ENCODE data around the gene OR13C5. TPM values are rescaled to one million over a fixed set of nuclear protein-coding genes. Genes with fewer than 3 reads are reported as not detected.

The OR13C5 gene
- total RNA-seq, 2 donors from 2014 or later = not detected

- no peaks in the 10 kb centered on the region for H3K4me1 Mint-ChIP-seq (ENCODE audit: low read depth in 2 of 2)
- H3K36me3 Mint-ChIP-seq = no peaks in the 10 kb centered on the region
- peaks cover 2% of the 10 kb centered on the region for H3K9me3 Mint-ChIP-seq
- DNase-seq (ENCODE audit: low spot score) (no peak), ATAC-seq (no peak)
- H3K27me3 Mint-ChIP-seq = no peaks in the 10 kb centered on the region
- no peak overlapping the region for H3K27ac Mint-ChIP-seq
- H3K4me3 Mint-ChIP-seq = no peak overlapping the region
Measured at GRCh38 chr9:104580562-104580961, 18.7 kb downstream of the OR13C5 start.

- Mint-ChIP-seq H3K4me3 (no peak overlapping the region), H3K4me1 (ENCODE audit: low read depth in 2 of 2) (no peaks in the 10 kb centered on the region), H3K27me3 (no peaks in the 10 kb centered on the region), H3K36me3 (no peaks in the 10 kb centered on the region), H3K9me3 (peaks cover 8% of the 10 kb centered on the region), H3K27ac (no peak overlapping the region)
- ATAC-seq (no peak), DNase-seq (ENCODE audit: low spot score) (no peak)
Measured at GRCh38 chr9:104577263-104577662, 21.9 kb downstream of the OR13C5 start.

DNA sequence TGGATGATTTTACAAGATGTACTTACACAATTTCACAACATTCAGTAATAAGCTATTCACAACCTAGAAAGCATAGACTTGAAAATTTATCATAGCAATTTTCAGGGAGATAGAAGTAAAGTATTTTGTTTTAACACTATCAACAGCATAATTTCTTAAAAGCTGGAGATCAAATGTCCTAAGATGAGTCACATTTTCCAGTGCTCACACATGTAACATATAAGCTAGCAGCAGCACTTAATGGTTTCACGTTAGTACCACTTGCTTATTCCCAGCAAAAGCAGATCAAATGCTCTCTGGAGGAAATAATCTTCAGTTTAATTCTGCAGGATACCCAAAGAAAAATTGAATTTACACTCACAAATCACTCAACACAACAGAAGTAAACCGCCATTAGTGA lies 23.8 kb downstream of the OR13C5 start:
- ATAC-seq (no peak), DNase-seq (ENCODE audit: low spot score) (no peak)
- H3K27me3 Mint-ChIP-seq = no peaks in the 10 kb centered on the region
- H3K4me3 Mint-ChIP-seq = no peak overlapping the region
- H3K4me1 Mint-ChIP-seq (ENCODE audit: low read depth in 2 of 2) = no peaks in the 10 kb centered on the region
- no peak overlapping the region for H3K27ac Mint-ChIP-seq
- peaks cover 5% of the 10 kb centered on the region for H3K9me3 Mint-ChIP-seq
- H3K36me3 Mint-ChIP-seq = no peaks in the 10 kb centered on the region

DNA sequence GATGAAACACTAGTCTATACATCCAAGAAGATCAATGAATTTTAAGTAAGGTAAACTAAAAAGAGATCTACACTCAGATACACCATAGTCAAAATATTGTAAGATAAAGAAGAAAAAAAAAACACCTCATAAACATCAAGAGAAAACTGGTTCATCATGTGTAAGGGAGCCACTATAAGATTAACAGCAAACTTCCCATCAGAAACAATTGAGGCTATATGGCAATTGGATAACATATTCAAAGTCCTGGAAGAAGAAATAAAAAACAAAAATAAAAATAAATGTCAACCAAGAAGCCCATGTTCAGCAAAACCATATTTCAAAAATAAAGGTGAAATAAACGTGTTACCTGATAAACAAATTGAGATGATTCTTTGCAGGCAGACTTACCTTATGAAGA lies 26.6 kb downstream of the OR13C5 start:
- H3K9me3 Mint-ChIP-seq = peaks cover 5% of the 10 kb centered on the region
- H3K27me3 Mint-ChIP-seq = no peaks in the 10 kb centered on the region
- ATAC-seq (no peak), DNase-seq (ENCODE audit: low spot score) (no peak)
- no peak overlapping the region for H3K27ac Mint-ChIP-seq
- H3K36me3 Mint-ChIP-seq = no peaks in the 10 kb centered on the region
- H3K4me3 Mint-ChIP-seq = no peak overlapping the region
- no peaks in the 10 kb centered on the region for H3K4me1 Mint-ChIP-seq (ENCODE audit: low read depth in 2 of 2)

DNA sequence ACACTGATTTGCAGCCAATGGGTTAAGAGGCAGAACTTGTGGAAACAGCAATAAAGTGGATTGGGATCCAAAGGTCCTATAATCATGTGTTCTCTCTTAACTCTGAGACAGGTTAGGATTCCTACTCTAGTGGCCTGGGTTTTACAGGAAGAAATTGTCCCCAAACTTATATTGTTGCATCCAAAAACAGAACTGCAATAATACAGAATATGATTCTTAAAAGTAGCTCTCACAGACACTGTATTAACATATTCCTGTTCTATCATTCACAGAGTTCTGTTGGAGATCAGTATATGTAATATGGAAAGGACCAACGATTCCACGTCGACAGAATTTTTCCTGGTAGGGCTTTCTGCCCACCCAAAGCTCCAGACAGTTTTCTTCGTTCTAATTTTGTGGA lies 30.3 kb downstream of the OR13C5 start, which contains the start of gene OR13C8:
Gene OR13C8 (plus strand): TSS at position 301 of the 400 bp plus-strand sequence. CDS start 0 bp downstream, at position 301.
- ATAC-seq = no peak
- H3K36me3 Mint-ChIP-seq = no peaks in the 10 kb centered on the region
- no peak within 1 kb of the TSS for H3K27ac Mint-ChIP-seq
- no peaks in the 10 kb centered on the region for H3K4me1 Mint-ChIP-seq (ENCODE audit: low read depth in 2 of 2)
- no peak for DNase-seq (ENCODE audit: low spot score)
- H3K27me3 Mint-ChIP-seq = no peaks in the 10 kb centered on the region
- no peak within 1 kb of the TSS for H3K4me3 Mint-ChIP-seq
- H3K9me3 Mint-ChIP-seq = peaks cover 3% of the 10 kb centered on the region

DNA sequence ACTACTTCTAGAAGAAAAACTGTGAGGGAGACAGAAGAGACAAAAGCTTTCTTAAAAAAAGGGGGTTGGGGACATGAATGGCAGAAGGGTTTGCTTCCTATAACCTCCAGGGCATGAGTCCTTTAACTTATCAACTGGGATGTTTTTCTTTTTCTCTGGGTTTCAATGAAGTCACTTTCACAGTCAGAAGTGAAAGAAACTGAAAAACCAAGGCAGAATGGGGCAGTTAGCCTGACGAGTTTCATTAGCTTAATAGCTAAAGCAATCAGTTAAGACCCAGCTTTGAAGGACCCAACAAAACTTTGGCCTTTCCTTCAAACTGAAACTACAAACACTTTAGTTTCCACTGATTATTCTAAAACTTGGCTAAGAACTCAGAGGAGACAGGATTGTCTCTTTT lies 34.9 kb downstream of the OR13C5 start:
- DNase-seq (ENCODE audit: low spot score) (no peak), ATAC-seq (no peak)
- H3K27me3 Mint-ChIP-seq = no peaks in the 10 kb centered on the region
- H3K36me3 Mint-ChIP-seq = no peaks in the 10 kb centered on the region
- H3K9me3 Mint-ChIP-seq = no peaks in the 10 kb centered on the region
- H3K4me1 Mint-ChIP-seq (ENCODE audit: low read depth in 2 of 2) = no peaks in the 10 kb centered on the region
- H3K27ac Mint-ChIP-seq = no peak overlapping the region
- H3K4me3 Mint-ChIP-seq = no peak overlapping the region

DNA sequence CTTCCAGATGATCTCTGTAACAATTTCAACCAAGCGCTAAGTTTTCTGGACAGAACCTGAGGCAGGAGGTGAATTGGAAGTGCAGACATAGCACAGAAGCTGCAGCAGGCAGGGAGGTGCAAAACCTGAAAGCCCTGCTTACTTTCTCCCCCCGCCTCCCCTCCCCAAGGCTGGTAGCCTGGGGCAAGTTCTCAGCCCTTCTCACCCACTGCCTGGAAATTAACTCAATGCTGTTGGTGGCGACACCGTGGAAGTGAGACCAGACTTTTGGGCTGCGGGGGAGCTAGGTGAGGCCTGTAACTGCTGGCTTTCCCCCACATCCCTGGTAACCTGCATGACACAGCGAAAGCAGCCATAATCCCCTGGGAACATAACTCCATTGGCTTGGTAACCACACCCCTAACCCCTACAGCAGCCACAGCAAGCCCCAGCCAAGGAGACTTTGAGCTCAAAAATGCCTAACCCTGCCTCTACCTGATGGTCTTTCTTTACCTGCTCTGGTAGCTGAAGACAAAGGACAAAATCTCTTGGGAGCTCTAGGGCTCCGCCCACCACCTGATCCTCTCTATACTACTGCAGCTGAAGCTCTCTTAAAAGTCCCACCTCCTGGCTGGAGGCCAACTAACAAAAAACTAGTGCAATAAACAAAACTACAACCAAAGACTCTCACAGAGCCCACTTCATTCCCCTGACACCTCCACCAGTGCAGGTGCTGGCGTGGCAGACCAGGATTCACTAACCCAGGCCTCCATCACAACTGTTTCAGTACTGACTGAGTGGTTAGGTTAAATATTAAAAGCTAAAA lies 42.2 kb downstream of the OR13C5 start:
- no peak for ATAC-seq
- Mint-ChIP-seq H3K9me3 (peaks cover 10% of the 10 kb centered on the region), H3K36me3 (no peaks in the 10 kb centered on the region), H3K27me3 (no peaks in the 10 kb centered on the region), H3K27ac (no peak overlapping the region), H3K4me1 (ENCODE audit: low read depth in 2 of 2) (no peaks in the 10 kb centered on the region), H3K4me3 (no peak overlapping the region)
- no peak for DNase-seq (ENCODE audit: low spot score)

- Mint-ChIP-seq H3K27me3 (no peaks in the 10 kb centered on the region), H3K4me3 (no peak overlapping the region), H3K27ac (no peak overlapping the region), H3K4me1 (ENCODE audit: low read depth in 2 of 2) (no peaks in the 10 kb centered on the region), H3K36me3 (no peaks in the 10 kb centered on the region), H3K9me3 (peaks cover 10% of the 10 kb centered on the region)
- no peak for ATAC-seq
- DNase-seq (ENCODE audit: low spot score) = no peak
Measured at GRCh38 chr9:104555521-104555920, 43.7 kb downstream of the OR13C5 start.

- Mint-ChIP-seq H3K27ac (no peak overlapping the region), H3K27me3 (no peaks in the 10 kb centered on the region), H3K4me3 (no peak overlapping the region), H3K36me3 (no peaks in the 10 kb centered on the region), H3K4me1 (ENCODE audit: low read depth in 2 of 2) (no peaks in the 10 kb centered on the region), H3K9me3 (peaks cover 9% of the 10 kb centered on the region)
- DNase-seq (ENCODE audit: low spot score) = no peak
- ATAC-seq = no peak
Measured at GRCh38 chr9:104553261-104553660, 46.0 kb downstream of the OR13C5 start.

Other genes with a start within 250 kb of the OR13C5 start
- not detected for gene OR13F1, start 95.2 kb downstream of the OR13C5 start, total RNA-seq
- gene OR13C4, start 72.2 kb downstream of the OR13C5 start, total RNA-seq = not detected
- not detected for gene OR13C3, start 62.6 kb downstream of the OR13C5 start, total RNA-seq
- gene OR13C8, start 30.2 kb downstream of the OR13C5 start, total RNA-seq = not detected
- not detected for gene OR13C2, start 6.2 kb upstream of the OR13C5 start, total RNA-seq
- not detected for gene OR13C9, start 18.8 kb upstream of the OR13C5 start, total RNA-seq
- gene OR13D1, start 95.1 kb upstream of the OR13C5 start, total RNA-seq = not detected
- 1 to 10 TPM; 5.6 to 7.7 TPM for gene NIPSNAP3A, start 148.3 kb upstream of the OR13C5 start, total RNA-seq
- not detected for gene NIPSNAP3B, start 164.7 kb upstream of the OR13C5 start, total RNA-seq

Data from natural killer cell treated with Interleukin-12 subunit alpha and Interleukin-12 subunit beta and Interleukin-15 and Interleukin-18, amount 100 ng/mL, for 72 hours (primary cell).